Germinal center (tissue), 1 donor: Measurements from ENCODE around the gene UMODL1.
"Not testable (repeated sequence)": the region's sequence is repeated elsewhere in the genome, so short reads cannot be mapped to it uniquely, and the experiment has no call there.

Source experiments
- DNase-seq: peaks from one replicate; pipeline ENCODE4 v3.0.0; 2012; ENCODE audit warnings: mixed read lengths, low spot score

UMODL1 gene

GRCh38 chr21:42163511-42163863 lies 92.4 kb downstream of the UMODL1 start:
- no peak for DNase-seq

GRCh38 chr21:42164064-42164789 lies 93.1 kb downstream of the UMODL1 start:
- peak; percentile 53 for DNase-seq

DNA sequence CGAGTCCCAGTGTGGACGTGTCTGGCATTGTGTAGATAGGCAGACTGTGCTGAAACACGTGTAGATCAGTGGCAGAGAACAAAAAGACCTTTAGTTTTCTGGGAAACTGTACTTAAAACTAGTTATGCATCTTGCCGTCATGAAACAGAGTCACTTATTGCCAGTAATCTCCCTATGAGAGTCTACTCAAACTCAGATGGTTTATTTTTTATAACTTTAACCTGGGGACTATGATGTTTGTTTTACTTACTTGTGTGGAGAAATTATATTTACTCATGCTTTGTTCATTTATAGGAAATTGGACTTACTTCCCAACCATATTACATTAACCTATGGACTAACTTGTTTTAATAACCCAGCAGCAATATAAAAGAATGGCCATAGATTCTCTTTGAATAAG lies 93.7 kb downstream of the UMODL1 start:
- no peak for DNase-seq

GRCh38 chr21:42165901-42166300 lies 94.8 kb downstream of the UMODL1 start:
- no peak for DNase-seq

GRCh38 chr21:42169758-42170157 lies 98.6 kb downstream of the UMODL1 start:
- DNase-seq = no peak

GRCh38 chr21:42171091-42172053 lies 100.3 kb downstream of the UMODL1 start:
- DNase-seq = no peak

GRCh38 chr21:42172596-42173483 lies 101.7 kb downstream of the UMODL1 start:
- DNase-seq = no peak

GRCh38 chr21:42174173-42174572 lies 103.1 kb downstream of the UMODL1 start:
- peak; percentile 38 for DNase-seq

DNA sequence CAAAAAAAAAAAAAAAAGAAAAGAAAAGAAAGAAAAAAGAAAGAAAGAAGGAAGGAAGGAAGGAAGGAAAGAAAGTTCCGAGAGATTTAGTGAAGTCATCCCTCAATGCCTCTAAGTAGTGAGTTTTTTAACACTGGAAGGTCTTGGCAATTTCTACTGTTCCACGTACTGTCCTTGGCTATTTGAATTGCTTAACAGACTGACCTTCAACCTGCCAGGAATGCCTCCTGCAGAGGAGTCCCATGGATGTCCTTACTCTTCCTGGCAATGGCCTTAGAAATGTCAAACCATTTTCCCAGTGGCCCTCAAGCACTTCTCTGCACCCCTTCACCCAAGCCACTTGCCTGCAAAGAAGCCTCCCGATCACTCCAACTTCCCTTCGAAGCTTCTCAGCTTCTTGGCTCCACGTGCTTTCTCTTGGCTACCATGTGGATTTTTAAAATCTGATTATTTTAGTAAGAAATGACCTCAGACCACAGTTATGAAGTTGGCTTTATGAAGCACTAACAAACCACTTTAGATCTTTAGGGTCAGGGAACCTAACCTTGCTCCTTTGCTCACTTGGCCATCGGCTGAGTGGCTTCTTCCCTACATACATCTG lies 104.1 kb downstream of the UMODL1 start:
- no peak for DNase-seq

GRCh38 chr21:42176859-42177258 lies 105.7 kb downstream of the UMODL1 start:
- no peak for DNase-seq

- no peak for DNase-seq
Measured at GRCh38 chr21:42179316-42179715, 108.2 kb downstream of the UMODL1 start.

DNA sequence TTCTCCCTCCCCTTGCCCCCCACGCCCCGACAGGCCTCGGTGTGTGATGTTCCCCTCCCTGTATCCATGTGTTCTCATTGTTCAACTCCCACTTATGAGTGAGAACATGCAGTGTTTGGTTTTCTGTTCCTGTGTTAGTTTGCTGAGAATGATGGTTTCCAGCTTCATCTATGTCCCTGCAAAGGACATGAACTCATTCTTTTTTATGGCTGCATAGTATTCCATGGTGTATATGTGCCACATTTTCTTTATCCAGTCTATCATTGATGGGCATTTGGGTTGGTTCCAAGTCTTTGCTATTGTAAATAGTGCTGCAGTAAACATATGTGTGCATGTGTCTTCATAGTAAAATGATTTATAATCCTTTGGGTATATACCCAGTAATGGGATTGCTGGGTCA lies 108.9 kb downstream of the UMODL1 start:
- not testable (repeated sequence) for DNase-seq

GRCh38 chr21:42182713-42183371 lies 111.7 kb downstream of the UMODL1 start:
- no peak for DNase-seq

DNA sequence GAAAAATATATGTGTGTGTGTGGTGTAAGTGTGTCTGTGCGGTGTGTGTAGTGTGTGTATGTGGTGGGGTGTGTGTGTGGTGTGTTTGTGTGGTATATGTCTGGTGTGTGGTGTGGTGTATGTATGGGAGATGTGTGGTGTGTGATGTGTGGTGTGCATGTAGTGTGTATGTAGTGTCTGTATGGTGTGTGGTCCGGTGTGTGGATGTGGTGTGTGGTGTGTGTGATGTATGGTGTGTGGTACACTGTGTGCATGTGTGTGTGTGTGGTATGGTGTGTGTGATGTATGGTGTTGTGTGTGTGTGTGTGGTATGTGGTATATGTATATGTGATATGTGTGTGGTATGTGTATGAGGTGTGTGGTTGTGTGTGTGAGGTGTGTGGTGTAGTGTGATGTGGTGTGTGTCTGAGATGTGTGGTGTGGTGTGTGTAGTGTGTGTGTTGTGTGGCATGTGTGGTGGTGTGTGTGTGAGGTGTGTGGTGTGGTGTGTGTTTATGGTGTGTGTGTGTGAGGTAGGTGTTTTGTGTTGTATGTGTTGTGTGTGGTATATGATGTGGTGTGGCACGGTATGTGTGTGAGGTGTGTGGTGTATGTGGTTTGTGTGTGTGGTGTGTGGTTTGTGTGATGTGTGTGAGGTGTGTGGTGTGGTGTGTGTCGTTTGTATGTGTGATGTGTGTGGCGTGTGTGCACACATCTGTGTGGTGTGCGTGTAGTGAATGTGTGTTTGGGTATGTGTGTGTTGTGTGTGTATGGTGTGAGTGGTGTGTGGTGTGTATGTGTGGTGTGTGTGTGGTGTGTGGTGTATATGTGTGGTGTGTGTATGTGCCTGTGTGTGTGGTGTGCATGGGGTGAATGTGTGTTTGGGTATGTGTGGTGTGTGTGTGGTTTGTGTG lies 112.5 kb downstream of the UMODL1 start:
- DNase-seq = no peak

DNA sequence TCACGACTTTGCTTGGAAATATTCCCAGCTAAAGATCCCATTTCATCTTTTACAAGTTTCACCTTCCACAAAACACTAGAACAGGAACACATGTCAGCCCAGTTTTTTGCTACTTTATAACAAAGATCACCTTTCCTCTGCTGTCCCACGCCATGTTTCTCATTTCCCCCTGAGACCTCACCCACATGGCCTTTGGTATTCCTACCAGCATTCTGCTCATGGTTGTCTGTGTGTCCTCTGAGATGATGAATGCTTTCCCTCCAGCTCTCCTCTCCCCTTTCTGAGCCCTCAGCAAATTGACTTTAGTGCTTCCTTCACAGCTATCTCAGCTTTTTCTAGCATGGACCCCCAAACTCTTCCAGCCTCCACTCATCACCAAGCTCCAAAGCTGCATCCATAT lies 115.5 kb downstream of the UMODL1 start:
- DNase-seq = no peak

- DNase-seq = peak; percentile 74
Measured at GRCh38 chr21:42187976-42188653, 117.0 kb downstream of the UMODL1 start.

DNA sequence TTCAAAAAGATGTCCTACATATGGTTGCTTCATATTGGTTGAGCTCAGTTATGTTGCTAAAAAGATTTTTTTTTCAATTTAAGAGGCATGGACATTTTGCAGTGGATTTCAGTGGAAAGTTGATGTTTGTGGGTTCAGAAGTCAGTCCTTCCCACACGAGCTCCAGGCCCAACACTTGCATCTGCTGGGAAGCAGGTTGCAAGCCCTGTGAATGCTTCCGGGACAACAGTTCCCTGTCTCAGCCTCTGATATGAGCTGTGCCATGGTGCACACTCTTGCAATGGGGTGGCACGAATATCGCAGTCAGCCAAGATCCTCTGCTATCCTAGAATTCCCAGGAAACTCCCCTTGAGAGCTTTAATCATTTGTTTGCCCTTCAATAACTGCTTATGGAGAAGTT lies 117.5 kb downstream of the UMODL1 start:
- DNase-seq = no peak

- DNase-seq = no peak
Measured at GRCh38 chr21:42189431-42189830, 118.3 kb downstream of the UMODL1 start.

DNA sequence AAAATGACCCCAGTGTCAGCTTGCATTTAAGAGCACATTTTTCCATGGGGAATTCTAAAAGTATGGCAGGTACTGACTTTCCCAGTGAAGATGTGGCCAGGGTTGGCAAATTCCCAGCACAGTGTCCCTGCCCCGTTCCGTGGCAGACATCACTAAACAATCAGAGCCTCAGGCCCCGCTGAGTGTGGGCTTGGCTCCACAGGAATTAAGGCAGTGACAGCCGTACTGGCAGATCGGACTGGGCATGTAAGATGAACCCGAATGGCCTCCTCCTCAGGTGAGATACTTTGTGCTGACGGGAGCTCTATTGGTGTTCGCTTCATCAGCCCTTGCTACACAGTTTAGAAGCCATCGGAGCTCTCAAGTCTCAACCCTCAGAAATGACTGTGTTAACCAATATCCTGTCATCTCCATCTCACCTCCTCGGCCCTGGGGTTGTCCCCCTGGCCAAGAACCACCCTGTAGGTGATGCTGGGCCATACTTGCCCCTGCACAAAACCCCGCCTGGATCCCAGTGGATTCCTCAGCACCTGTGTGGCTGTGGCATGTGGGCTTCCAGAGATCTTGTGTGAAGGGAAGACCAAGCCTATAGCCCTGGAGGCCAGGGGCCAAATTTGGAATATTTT lies 118.9 kb downstream of the UMODL1 start:
- no peak for DNase-seq
